Raji (cell line): ENCODE measurements around the gene SLC11A1.

Experiments
- POLR2A ChIP-seq: IDR thresholded peaks from 2 replicates; pipeline ENCODE4 v1.6.1; 2011; ENCODE audit warnings: low read depth, low read length, control low read depth; ENCODE audit not compliant: insufficient read depth

SLC11A1 gene

GRCh38 chr2:218378053-218378452 lies 4.0 kb upstream of the SLC11A1 start:
- TF ChIP-seq POLR2A = no peak

GRCh38 chr2:218382785-218383184 lies 712 bp downstream of the SLC11A1 start:
- TF ChIP-seq POLR2A = no peak

- TF ChIP-seq POLR2A = no peak
These were observed 1.9 kb downstream of the SLC11A1 start for GRCh38 chr2:218383892-218384519.

- TF ChIP-seq POLR2A = no peak
These were observed 2.9 kb downstream of the SLC11A1 start for GRCh38 chr2:218384975-218385374.

GRCh38 chr2:218386505-218387368 lies 4.7 kb downstream of the SLC11A1 start:
- no peak for TF ChIP-seq POLR2A

- TF ChIP-seq POLR2A = no peak
These were observed 5.5 kb downstream of the SLC11A1 start for GRCh38 chr2:218387369-218388194.

- TF ChIP-seq POLR2A = no peak
These were observed 7.5 kb downstream of the SLC11A1 start for GRCh38 chr2:218389333-218390150.

- no peak for TF ChIP-seq POLR2A
These were observed 9.1 kb downstream of the SLC11A1 start for GRCh38 chr2:218391202-218391601.

- TF ChIP-seq POLR2A = no peak
These were observed 10.4 kb downstream of the SLC11A1 start for GRCh38 chr2:218392459-218392858.

GRCh38 chr2:218392891-218393462 lies 10.9 kb downstream of the SLC11A1 start:
- no peak for TF ChIP-seq POLR2A

- TF ChIP-seq POLR2A = no peak
These were observed 11.7 kb downstream of the SLC11A1 start for GRCh38 chr2:218393750-218394290.

GRCh38 chr2:218394298-218395089 lies 12.4 kb downstream of the SLC11A1 start:
- no peak for TF ChIP-seq POLR2A

GRCh38 chr2:218395090-218395444 lies 13.0 kb downstream of the SLC11A1 start:
- no peak for TF ChIP-seq POLR2A
